ENCODE results near the gene ACTL8.

Gene ACTL8

GRCh38 chr1:17866740-17867029, 111.6 kb downstream of the ACTL8 start:
- TF ChIP-seq, protein P1, sequence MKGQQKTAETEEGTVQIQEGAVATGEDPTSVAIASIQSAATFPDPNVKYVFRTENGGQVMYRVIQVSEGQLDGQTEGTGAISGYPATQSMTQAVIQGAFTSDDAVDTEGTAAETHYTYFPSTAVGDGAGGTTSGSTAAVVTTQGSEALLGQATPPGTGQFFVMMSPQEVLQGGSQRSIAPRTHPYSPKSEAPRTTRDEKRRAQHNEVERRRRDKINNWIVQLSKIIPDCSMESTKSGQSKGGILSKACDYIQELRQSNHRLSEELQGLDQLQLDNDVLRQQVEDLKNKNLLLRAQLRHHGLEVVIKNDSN (IDR thresholded peaks at IDR 0.05), result no peak
- no peak for TF ChIP-seq TEAD4 (IDR thresholded peaks at IDR 0.05)
- TF ChIP-seq YY1 (IDR thresholded peaks at IDR 0.05; ENCODE audit: low read depth), result no peak
- no peak for TF ChIP-seq CEBPB (IDR thresholded peaks at IDR 0.05)
- TF ChIP-seq RAD21 (IDR thresholded peaks at IDR 0.05; ENCODE audit: low read depth), result no peak
- no peak for TF ChIP-seq TAF1 (IDR thresholded peaks at IDR 0.05; ENCODE audit: low read depth)
- no peak for TF ChIP-seq TCF12 (IDR thresholded peaks at IDR 0.05; ENCODE audit: low read depth)
- no peak for TF ChIP-seq CREB1 (IDR thresholded peaks at IDR 0.05; ENCODE audit: low read depth)
- no peak for TF ChIP-seq ZBTB7A (IDR thresholded peaks at IDR 0.05; ENCODE audit: low read depth)
- TF ChIP-seq NFIC (IDR thresholded peaks at IDR 0.05), result no peak
- TF ChIP-seq EGR1 (IDR thresholded peaks at IDR 0.05), result no peak
- TF ChIP-seq FOXM1 (IDR thresholded peaks at IDR 0.05; ENCODE audit: borderline replicate concordance, low read depth), result no peak

- TF ChIP-seq NFIC (IDR thresholded peaks at IDR 0.05) (no peak), ZBTB7A (IDR thresholded peaks at IDR 0.05; ENCODE audit: low read depth) (no peak), EGR1 (IDR thresholded peaks at IDR 0.05) (no peak)
Observed at GRCh38 chr1:17867470-17867869, 112.3 kb downstream of the ACTL8 start.

GRCh38 chr1:17869815-17870214, 114.7 kb downstream of the ACTL8 start:
- TF ChIP-seq ZBTB7A (IDR thresholded peaks at IDR 0.05; ENCODE audit: low read depth) (no peak), CREB1 (IDR thresholded peaks at IDR 0.05; ENCODE audit: low read depth) (no peak), RAD21 (IDR thresholded peaks at IDR 0.05; ENCODE audit: low read depth) (no peak), TAF1 (IDR thresholded peaks at IDR 0.05; ENCODE audit: low read depth) (no peak), TCF12 (IDR thresholded peaks at IDR 0.05; ENCODE audit: low read depth) (no peak), EP300 (IDR thresholded peaks at IDR 0.05; ENCODE audit: borderline replicate concordance) (no peak), CEBPB (IDR thresholded peaks at IDR 0.05) (no peak), YY1 (IDR thresholded peaks at IDR 0.05; ENCODE audit: low read depth) (no peak), REST (IDR thresholded peaks at IDR 0.05; ENCODE audit: low read depth) (no peak), FOXM1 (IDR thresholded peaks at IDR 0.05; ENCODE audit: borderline replicate concordance, low read depth) (no peak), TEAD4 (IDR thresholded peaks at IDR 0.05) (no peak), EGR1 (IDR thresholded peaks at IDR 0.05) (no peak), MAX (IDR thresholded peaks at IDR 0.05) (no peak), NFIC (IDR thresholded peaks at IDR 0.05) (no peak)
- TF ChIP-seq, protein P1 (IDR thresholded peaks at IDR 0.05), result no peak

DNA sequence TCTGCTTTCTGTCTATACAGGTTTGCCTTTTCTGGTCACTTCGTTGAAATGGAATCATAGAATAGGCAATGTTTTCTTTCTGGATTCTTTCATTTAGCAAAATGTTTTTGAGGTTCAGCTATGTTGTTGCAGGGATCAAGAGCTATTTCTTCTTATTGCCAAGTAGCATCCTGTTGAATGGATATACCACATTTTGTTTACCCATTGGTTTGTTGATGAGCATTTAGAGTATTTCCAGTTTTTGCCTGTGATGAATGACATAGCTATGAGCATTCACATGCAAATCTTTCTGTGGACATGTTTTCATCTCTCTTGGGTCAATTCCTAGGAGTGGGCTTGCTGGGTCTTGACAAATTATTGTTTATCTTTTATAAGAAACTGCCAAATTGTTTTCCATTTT, 115.5 kb downstream of the ACTL8 start:
- no peak for TF ChIP-seq REST (IDR thresholded peaks at IDR 0.05; ENCODE audit: low read depth)

DNA sequence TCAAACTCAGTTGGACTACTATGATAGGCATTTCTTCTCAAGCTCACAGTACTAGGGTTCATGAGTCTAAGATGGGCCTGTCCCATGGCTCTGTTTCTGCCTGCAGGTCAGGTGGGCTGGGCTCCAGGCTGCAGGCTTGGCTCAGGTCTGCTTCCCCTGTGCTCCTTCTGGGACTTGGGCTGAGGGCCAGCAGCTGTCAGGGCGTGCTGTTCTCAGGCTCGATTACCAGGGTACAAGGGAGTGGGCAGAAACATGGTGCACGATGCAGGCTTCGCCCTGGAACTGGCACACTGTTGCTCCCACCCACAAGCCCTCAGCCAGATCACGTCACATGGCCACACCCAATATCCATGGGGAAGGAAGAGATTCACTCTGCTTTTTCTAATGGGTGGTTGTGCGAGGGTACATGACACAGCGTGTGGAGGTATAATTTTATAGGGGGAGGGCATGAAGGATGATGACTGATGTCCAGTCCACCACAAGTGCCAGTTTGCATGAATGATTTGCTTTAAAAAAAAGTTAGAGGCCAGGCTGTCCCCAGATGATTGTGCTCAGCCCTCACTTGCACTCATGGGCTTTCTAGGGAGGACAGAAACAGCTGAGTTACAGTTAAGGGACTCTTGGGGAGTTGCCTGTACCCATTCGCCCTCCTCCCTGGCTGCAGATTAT, 118.0 kb downstream of the ACTL8 start:
- TF ChIP-seq MAX (IDR thresholded peaks at IDR 0.05) (no peak), ZBTB7A (IDR thresholded peaks at IDR 0.05; ENCODE audit: low read depth) (no peak), FOXM1 (IDR thresholded peaks at IDR 0.05; ENCODE audit: borderline replicate concordance, low read depth) (no peak), TAF1 (IDR thresholded peaks at IDR 0.05; ENCODE audit: low read depth) (no peak), CREB1 (IDR thresholded peaks at IDR 0.05; ENCODE audit: low read depth) (no peak), NFIC (IDR thresholded peaks at IDR 0.05) (no peak), RAD21 (IDR thresholded peaks at IDR 0.05; ENCODE audit: low read depth) (no peak), TEAD4 (IDR thresholded peaks at IDR 0.05) (no peak), CEBPB (IDR thresholded peaks at IDR 0.05) (no peak), YY1 (IDR thresholded peaks at IDR 0.05; ENCODE audit: low read depth) (no peak), EGR1 (IDR thresholded peaks at IDR 0.05) (no peak), REST (IDR thresholded peaks at IDR 0.05; ENCODE audit: low read depth) (no peak), EP300 (IDR thresholded peaks at IDR 0.05; ENCODE audit: borderline replicate concordance) (no peak), TCF12 (IDR thresholded peaks at IDR 0.05; ENCODE audit: low read depth) (no peak)
- TF ChIP-seq, protein P1 (IDR thresholded peaks at IDR 0.05), result no peak

Measured in Ishikawa (cell line).